ENCODE data around the gene MEIS2. TPM values are rescaled to one million over a fixed set of nuclear protein-coding genes. Genes with fewer than 3 reads are reported as not detected.
A peak's percentile ranks its signal among the peaks of the same experiment; 100 is the strongest.

MEIS2 gene
- total and polyA plus RNA-seq, 2 experiments from 2014 or later = 0.27 TPM; not detected in 1

GRCh38 chr15:36887214-36887961 lies 213.0 kb downstream of the MEIS2 start:
- Histone ChIP-seq H2AFZ (no peak overlapping the region), H3K4me2 (peak overlapping the region; percentile 78), H3F3A (replicated peaks; ENCODE audit: low read depth) (peaks cover 6% of the 10 kb centered on the region; the same call in 1 of the 2 replicates), H3K27ac (ENCODE audit: low read depth) (no peak overlapping the region), H3K27me3 (ENCODE audit: insufficient read depth) (peaks cover 99% of the 10 kb centered on the region), H3K79me2 (replicated peaks; ENCODE audit: insufficient read depth) (no peaks in the 10 kb centered on the region), H3K36me3 (ENCODE audit: insufficient read depth) (no peaks in the 10 kb centered on the region), H4K20me1 (replicated peaks; ENCODE audit: insufficient read depth) (peaks cover 8% of the 10 kb centered on the region; the same call in 1 of the 2 replicates), H3K9me2 (ENCODE audit: insufficient read depth) (no peaks in the 10 kb centered on the region), H3K4me3 (peak overlapping the region; percentile 50), H3K4me1 (ENCODE audit: insufficient read depth) (peaks cover 66% of the 10 kb centered on the region)
- H3K27me3 Mint-ChIP-seq (ENCODE audit: insufficient read depth, low read depth, poor library complexity) = peaks cover 86% of the 10 kb centered on the region
- peaks cover 62% of the 10 kb centered on the region for H3K4me1 Mint-ChIP-seq
- ATAC-seq = peak; percentile 11
- TF ChIP-seq JUNB (IDR thresholded peaks at IDR 0.05; ENCODE audit: unreplicated experiment) (no peak), ZNF462 (CRISPR knock-in tag; IDR thresholded peaks at IDR 0.05) (no peak), EZH2 (IDR thresholded peaks at IDR 0.05; ENCODE audit: low read depth, unreplicated experiment) (peak; percentile 51), ETS1 (IDR thresholded peaks at IDR 0.05) (no peak), POLR2AphosphoS5 (IDR thresholded peaks at IDR 0.05; ENCODE audit: low read depth) (no peak), CTCF (conservative IDR thresholded peaks at IDR 0.05; ENCODE audit: low read depth in 2 of 2) (no peak), CREB1 (CRISPR knock-in tag; IDR thresholded peaks at IDR 0.05; ENCODE audit: low read depth) (0 out of 2 replicates have a peak, but pooled peaks have one; percentile 19), ZNF331 (CRISPR knock-in tag; IDR thresholded peaks at IDR 0.05; ENCODE audit: low read depth) (no peak), EZH2phosphoT487 (IDR thresholded peaks at IDR 0.05; ENCODE audit: unreplicated experiment) (no peak), NANOG (IDR thresholded peaks at IDR 0.05; ENCODE audit: borderline replicate concordance) (no peak), STAT1 (IDR thresholded peaks at IDR 0.05; ENCODE audit: unreplicated experiment) (no peak), REST (IDR thresholded peaks at IDR 0.05; ENCODE audit: unreplicated experiment) (no peak)
- peak overlapping the region; percentile 67 for H3K4me3 Mint-ChIP-seq
- H3K27ac Mint-ChIP-seq = no peak overlapping the region
- peak; percentile 64 for DNase-seq (ENCODE audit: low spot score)
- H3K36me3 Mint-ChIP-seq (ENCODE audit: low read depth) = no peaks in the 10 kb centered on the region
- no peaks in the 10 kb centered on the region for H3K9me3 Mint-ChIP-seq
